Measurements from ENCODE around the gene ATXN1L.
"Not testable (repeated sequence)": the region's sequence is repeated elsewhere in the genome, so short reads cannot be mapped to it uniquely, and the experiment has no call there.

ATXN1L gene, protein sequence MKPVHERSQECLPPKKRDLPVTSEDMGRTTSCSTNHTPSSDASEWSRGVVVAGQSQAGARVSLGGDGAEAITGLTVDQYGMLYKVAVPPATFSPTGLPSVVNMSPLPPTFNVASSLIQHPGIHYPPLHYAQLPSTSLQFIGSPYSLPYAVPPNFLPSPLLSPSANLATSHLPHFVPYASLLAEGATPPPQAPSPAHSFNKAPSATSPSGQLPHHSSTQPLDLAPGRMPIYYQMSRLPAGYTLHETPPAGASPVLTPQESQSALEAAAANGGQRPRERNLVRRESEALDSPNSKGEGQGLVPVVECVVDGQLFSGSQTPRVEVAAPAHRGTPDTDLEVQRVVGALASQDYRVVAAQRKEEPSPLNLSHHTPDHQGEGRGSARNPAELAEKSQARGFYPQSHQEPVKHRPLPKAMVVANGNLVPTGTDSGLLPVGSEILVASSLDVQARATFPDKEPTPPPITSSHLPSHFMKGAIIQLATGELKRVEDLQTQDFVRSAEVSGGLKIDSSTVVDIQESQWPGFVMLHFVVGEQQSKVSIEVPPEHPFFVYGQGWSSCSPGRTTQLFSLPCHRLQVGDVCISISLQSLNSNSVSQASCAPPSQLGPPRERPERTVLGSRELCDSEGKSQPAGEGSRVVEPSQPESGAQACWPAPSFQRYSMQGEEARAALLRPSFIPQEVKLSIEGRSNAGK

DNA sequence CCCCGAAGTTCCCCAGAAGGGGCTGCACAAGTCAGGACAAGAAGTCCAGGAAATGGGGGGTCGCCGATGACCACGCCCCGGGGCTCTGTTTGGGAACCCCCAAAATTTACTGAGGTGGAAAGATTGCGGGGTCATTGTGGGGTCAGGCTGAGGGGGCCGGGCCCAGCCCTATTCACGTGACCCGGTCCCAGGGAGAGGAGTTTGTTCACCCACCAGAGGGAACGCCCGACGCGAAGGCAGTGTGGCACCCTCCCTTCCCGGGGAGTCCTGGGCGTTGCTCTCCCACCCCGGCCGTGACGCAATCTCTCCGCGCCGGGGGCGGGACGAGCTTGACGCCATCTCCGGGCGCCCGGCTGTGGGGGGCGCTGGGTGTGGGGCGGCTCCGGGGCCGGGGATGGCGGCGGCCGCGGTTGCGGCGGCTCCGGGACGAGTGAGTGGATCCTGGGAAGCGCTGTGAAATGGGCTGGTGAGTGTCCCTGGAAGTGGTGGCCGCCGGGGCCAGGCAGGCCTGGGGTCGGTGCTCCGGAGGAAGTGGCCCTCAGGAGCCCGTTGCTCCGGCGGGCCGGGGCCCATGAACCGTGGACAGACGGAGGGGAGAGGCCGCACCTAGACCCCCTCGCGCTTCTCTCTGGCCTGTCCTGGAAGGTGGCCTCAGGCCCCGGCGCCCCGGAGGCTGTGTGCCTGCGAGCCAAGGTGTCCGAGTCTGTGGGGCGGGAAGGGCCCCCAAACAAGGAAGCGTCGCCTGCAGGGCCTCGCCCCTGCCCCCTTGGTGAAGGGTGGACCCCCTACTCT, at the start of gene ATXN1L:
TSS of gene ATXN1L (plus strand) at position 338 of the 792 bp plus-strand sequence. CDS start 3,765 bp downstream, outside the sequence.
- peak; percentile 93 for DNase-seq

DNA sequence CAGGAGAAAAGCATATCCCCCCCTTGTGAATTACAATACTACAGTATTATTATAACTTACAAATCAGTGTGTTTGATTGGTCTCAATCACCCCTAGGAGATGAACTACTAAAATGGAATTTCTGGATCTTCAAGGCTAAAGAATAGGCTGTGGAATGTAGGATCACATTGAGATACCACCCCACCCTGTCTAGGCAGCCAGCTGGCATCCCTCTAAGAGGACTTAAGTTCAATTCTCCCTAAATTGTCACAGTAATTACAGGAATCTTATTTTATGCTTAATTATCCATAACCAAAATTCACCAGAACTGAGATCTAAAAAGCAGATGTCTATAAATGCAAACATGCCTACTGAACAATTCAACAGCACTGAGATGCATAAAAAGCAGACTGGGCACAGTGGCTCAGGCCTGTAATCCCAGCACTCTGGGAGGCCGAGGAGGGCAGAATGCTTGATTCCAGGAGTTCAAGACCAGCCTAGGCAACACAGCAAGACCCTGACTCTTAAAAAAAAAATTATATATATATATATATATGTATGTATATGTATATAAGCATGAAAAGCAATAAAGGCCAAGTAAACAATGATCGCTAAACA, 49.2 kb upstream of the ATXN1L start:
- DNase-seq, result no peak

DNA sequence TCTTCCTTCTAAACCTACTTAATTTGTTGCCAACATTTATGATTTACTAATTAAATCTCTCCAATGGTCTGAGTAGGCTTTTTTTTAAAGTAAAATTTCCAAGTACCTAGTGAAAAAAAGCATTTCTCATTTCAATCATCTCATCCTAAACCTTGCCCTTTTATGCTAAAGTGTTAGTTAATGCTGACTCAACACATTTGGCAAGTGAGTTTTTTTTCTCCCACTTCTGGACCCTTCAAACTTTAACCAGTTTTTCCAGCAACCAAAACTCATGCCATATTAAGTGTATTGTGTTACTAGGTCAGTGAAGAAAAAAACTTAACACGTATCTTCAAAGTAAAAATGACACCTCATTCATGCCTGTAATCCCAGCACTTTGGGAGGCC, 42.5 kb upstream of the ATXN1L start:
- no peak for DNase-seq

DNA sequence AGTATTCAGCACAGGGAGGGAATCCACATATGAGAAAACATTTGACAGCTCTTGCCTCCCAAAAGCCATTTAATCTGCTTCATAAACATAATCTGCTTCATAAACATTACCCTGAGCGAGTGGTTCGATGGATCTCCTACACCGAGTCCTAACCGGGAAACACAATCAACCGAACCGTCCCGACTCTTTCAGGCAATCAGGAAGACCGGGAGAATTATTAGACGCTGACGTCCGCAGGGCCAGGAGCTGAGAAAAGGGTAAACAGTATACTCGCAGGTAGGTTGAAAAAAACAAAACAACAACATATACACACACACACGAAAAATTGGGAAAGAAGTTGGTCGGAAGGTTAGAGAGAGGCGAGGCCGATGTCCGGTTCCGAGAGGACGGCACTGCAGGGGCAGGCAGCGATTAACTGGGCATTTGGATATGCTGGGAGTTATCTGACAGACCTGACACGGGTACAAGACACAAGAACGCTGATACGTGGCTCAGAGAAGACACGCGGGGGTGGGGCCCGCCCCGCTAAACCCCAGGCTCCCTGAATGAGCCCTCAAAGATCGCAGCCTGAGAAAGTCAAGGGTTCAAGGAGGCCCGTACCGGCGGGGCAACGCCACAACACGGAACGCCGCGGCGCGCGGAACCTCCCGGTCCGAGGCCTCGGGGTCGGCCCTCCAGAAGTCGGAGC, 37.7 kb upstream of the ATXN1L start:
- DNase-seq, result peak; percentile 32

DNA sequence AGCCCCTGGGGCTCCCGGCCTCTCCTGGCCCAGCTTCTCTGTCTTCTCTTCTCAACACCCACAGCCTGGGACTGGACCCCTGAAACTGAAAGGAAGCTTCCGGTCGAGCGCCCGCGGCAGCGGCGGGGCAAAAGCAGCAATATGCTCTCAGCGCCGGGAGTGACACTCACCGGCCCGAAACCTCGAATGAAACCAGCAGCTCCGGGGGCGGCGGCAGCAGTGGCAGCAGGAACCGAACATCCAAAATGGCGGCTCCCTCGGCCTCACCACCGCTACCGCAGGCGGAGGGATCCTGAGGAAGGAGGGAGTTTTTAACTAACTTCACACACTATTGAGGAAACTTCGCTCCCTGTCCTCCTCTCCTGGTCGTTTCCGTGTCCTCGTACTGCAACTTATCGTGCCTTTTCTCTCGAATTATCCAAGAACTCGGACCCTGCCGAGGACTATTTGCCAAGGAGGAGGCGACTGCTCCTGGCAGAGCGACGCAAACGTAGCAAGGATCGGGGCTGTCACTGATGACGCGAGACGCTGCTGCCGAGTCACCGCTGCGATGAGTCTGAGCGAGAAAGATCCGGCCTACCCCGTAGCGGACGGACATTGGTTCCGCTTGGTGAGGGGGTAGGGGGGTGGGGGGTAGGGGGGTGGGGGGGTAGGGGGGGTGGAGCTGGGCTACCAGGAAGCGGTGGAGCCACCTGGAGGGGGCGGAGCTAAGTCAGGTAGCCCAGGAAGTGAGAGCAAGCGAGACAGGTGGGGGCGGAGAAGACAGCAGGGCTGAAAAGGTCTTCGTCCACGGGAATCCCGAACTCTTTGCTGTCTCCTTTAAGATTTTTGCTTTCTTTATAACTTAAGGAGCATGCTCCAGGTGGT, 37.0 kb upstream of the ATXN1L start, which contains the start of gene AP1G1:
TSS of gene AP1G1 (minus strand) at position 242 of the 867 bp plus-strand sequence. CDS start 19,355 bp downstream, outside the sequence.
- DNase-seq, result peak; percentile 91

DNA sequence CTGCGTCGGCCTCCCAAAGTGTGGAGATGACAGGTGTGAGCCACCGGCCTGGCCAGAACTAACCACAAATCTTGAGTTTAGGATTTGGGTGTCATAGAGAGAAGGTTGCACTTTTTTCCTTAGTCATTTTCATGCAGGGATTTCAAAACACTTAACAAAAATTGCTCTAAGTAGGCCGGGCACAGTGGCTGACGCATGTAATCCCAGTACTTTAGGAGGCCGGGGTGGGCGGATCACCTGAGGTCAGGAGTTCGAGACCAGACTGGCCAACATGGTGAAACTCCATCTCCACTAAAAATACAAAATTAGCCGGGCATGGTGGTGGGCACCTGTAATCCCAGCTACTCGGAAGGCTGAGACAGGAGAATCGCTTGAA, 35.6 kb upstream of the ATXN1L start:
- not testable (repeated sequence) for DNase-seq

DNA sequence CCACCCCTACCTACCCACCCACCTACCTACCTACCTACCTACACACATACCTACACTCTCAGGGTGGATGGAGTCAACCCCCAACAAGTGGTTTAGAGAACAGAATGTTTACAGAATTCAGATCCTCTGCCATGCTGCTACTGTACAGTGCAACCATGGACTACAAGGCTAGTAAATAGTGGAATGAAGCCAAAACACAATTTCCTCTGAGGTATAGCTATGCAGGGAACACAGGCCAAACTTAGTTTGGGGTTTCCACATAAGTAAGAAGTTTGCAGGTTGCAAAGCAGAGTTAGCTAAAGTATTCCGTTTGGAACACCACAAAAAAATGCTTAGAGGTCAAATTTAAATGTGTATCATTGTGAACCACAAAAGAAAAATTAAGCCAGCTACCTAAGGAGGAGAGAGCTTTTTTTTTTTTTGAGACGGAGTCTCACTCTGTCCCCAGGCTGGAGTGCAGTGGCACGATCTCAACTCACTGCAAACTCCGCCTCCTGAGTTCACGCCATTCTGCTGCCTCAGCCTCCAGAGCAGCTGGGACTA, 34.4 kb upstream of the ATXN1L start:
- DNase-seq, result no peak

DNA sequence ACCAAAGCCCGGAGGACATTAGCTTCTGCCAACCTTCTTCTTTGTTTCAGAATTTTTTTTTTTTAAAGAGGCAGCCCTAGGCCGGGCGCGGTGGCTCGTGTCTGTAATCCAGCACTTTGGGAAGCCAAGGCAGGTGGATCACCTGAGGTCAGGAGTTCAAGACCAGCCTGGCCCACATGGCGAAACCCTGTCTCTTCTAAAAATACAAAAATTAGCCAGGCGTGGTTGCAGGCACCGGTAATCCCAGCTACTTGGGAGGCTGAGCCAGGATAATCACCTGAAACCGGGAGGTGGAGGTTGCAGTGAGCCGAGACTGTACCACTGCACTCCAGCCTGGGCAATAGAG, 28.6 kb upstream of the ATXN1L start:
- not testable (repeated sequence) for DNase-seq

DNA sequence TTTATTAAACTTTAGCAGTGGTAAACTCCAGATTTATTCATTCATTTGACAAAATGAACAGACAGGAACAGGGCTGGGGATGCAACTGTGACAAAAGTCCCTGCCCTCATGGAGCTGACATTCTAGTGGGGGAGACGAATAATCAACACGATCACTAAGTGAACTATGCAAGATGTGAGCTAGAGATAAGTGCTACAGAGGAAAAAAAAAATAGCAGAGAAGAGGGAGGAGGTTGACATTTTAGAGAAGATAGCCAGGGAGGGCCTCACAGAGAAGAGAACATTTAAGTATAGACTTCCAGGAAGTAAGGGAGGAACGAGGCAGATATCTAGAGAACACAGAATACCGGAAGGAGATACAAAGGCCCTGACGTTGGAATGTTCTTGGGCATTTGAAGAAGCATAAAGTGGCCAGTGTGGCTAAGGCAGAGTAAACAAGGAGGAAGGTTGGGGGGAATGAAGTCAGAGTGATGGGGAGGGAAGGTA, 19.2 kb upstream of the ATXN1L start:
- no peak for DNase-seq

DNA sequence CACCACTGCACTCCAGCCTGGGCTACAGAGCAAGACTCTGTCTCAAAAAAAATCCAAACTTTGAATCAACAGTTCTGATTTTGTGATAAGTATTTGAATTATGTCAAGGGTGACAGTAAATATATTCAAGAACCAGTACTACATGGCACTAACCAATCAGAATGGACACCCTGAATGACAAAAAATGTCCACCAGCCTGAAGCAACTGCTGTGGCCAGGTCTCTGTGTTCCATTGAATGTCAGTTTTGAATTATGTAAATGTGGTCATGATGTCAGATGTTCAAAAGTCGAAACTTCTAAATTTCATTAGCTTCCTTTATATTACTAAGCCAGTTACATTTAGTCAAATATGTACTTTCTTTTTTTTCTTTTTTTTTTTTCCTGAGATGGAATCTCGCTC, 15.4 kb upstream of the ATXN1L start:
- no peak for DNase-seq

DNA sequence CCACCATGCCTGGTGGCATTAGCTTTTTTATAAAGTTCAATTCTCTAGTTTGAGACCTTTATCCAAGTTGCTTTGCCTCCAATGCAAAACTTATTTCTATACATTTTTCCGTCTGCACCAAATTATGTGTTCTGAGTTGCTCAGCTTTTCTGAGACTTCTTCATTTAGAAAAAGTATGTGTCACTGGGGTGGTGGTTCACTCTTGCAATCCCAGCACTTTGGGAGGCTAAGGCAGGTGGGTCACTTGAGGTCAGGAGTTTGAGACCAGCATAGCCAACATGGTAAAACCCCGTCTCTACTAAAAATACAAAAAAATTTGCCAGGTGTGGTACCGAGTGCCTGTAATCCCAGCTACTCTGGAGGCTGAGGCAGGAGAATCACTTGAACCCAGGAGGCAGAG, 14.1 kb upstream of the ATXN1L start:
- not testable (repeated sequence) for DNase-seq

DNA sequence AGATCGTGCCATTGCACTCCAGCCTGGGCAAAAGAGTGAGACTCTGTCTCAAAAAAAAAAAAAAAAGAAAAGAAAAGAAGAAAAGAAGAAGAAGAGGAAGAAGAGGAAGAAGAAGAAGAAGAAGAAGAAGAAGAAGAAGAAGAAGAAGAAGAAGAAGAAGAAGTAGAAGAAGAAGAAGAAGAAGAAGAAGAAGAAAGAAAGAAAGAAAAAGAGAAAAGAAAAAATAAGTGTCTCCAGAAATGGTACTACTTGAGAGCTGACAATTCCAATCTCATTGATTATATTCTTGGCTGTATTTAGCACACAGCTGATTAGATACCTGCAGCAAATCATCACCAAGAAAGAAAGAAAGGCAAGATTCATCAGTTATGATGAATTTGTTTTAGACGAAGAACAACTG, 13.7 kb upstream of the ATXN1L start:
- not testable (repeated sequence) for DNase-seq

DNA sequence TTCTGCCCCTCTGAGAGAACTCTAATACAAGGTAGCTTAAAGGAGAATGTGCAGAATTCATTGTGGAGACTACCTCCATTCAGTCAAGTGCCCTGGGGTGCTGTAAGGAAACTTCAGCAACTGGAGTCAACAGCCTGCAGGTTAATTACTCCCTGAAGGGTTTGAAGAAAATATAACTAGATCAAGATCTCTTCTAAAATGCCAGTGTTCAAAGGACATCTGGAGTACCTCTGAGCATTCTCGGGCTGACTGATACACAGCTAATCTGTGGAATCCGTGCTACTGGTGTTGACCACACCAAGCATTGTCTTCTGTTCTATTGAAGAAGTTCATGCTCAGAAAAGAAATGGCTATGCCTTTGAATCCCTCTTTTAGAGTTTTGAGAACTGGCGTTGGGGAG, 11.5 kb upstream of the ATXN1L start:
- DNase-seq, result no peak

DNA sequence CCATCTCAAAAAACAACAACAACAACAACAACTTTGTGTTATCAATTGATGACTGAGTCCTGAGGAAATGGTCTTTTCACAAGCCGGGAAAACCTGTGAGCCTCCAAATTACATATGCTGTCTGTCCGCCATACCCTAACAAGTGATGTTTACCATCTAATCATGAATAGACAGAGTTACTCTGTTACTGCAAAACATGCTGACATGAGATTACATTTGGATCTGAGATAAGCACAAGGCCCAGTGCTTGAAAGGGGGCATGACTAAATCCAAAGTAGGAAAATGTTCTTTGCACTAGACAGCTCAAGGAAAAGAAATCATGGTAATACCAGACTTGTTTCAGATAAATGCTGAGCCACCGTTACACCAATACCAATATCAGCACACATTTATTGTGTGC, 8.6 kb upstream of the ATXN1L start:
- DNase-seq, result no peak

DNA sequence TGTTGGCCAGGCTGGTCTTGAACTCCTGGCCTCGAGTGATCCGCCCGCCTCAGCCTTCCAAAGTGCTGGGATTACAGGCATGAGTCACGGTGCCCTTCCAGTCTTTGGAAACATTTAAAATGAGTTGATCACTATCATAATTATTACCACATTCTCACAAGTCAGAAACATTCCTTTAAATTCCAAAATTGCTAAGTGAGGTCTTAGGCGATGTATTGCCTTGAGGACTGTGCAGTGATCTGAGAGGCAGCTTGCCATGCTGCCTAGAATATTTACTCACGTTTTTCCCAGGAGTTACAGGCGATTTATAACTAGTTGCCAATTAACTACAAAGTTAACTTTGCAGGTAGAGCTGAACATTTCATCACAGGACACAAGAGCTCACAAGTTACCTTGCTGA, 5.7 kb upstream of the ATXN1L start:
- no peak for DNase-seq

DNA sequence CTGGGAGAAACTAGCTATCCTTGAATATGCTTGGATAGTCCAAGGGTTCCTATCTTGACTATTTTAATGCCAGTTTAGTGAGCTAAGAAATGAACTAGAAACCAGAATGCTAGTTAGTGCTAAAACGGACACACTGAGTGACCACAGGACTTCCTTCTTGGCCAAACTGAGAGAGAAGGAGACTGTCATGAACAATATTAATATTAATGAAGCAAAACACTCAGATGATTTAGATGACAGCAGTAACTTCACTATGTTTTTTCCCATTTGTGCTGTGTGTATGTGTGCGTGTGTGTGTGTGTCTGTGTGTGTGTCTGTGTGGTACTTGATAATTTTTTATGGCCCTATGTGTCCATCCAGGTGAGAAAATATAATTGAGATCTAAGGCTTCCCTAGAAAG, 2.2 kb upstream of the ATXN1L start:
- no peak for DNase-seq

DNA sequence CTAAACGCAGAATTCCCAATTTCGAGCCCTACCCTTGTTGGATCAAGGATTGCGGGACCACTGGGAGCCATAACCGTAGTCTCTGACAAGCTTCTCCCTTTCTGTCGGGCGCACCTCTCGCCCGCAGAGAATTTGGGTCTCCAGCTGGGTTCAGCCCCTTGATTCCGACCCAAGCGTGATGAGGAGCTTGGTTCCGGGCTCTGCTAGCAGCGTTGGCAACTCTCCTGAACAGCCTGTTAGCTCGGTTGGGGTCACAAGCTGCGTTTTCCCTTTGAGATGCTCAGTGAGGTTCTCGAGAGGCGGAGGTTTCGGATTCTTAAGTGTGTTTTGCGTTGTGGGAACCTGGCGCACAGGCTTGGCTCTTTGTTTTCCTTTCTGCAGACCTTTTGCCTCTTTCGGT, 655 bp downstream of the ATXN1L start:
- DNase-seq, result no peak

DNA sequence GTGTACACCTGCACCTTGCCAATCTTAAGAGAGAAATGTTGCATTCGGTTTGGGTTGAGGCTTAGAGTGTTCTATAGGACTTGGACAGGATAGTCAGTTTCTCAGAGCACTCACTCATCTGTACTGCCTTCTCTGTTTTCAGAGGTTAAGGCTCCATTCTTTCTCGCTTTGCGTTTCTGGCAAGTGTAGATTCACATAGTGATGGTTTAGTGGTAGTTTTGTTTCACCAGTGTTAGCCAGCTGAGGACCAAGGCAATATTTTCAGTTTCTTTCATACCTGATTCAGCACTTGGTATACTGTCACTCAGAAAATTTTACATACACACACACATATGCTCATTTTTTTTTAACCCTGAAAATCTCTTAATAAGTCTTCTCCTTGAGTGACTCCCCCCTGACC, 1.3 kb downstream of the ATXN1L start:
- DNase-seq, result no peak

DNA sequence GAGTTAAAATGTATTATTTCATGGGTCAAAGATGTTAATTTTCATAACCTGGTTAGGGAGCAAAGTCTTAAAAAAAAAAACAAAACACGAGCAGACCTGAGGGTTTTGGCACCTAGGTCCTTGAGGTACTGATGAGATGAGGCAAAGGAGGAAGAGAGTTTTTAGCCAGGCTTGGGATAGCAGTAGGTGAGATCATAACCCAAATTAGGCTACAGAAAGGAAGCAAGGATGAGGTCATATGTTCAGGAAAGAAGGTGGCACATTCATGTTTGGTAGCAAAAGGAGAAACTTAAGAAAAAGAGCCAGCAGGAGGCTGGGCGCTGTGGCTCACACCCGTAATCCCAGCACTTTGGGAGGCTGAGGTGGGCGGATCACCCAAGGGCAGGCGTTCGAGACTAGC, 2.8 kb downstream of the ATXN1L start:
- no peak for DNase-seq

DNA sequence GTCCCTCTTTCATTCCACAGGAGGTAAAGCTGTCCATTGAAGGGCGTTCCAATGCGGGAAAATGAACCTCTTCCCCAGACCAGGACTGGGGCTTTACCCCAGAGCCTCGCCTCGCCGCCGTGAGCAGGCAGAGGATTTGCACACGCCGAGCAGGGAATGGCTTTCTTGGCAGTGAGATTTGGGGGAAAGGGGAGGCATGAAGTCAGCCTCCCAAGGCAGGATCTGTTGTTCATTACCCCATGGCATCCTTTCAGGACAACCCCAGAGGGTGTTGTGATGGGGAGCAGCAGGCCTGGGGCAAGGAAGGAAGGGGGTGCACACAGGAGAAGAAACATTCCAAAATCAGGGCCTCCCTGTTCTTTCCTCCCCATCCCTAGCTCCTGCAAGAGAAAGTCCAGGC, 6.0 kb downstream of the ATXN1L start:
- no peak for DNase-seq

DNA sequence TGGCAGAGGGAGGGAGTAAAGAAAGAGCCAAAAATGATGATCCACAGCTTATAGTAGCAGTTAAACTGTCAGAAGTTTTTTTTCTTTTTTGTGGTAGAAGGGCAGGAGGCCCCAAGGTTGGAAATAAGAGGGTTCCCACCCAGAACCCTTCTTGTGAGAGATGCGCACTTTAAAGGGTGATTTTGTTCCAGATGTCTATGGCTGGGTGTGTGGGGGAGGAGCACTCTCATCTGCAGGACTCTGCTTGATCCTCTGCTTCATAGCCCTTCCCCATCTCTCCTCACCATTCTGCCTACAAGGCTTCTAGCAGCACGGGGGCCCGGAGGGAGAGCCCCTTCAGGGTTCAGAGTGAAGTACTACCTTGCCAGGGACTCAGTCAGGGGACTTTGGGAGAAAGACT, 6.4 kb downstream of the ATXN1L start:
- no peak for DNase-seq

Data from activated CD4-positive, alpha-beta T cell treated with anti-CD3 and anti-CD28 coated beads for 1 hour (primary cell).